ENCODE results near the gene CFAP141.

DNA sequence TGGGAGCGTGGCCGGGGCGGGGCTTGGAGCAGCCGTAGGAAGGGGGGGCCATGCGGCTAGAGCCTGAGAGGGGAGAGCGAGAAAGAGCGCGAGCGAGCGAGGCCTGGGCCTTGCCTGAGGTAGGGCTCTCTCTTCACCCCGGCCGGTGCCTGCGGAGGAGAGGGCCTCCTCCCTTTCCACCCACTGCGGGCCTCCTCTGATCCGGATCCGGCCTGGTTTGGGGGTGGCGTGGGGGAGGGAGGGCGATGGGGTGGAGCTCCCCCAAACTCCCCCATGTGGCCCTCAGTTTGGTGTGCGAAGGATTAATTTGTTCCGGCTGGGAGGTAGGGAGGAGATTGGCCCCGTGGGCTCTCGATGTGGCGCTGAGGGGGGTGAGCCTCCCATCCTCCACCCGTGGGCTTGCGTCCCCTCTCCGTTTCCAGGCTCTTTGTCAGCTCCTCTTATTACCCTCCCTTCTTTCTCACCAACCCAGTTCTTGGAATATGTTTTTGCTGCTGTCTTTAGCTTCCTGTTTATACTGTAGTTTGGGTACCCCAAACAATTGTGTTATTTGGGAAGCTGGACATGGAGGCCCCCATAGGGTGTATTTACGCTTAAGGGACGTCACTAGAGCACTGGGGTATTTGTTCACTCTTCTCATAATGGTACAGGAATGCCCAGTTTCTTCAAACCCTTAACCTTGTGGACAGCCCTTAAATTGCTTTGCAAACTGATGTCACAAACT is 15.3 kb upstream of the CFAP141 start:
- TF ChIP-seq POLR2AphosphoS5 (IDR thresholded peaks at IDR 0.05; ENCODE audit: low read depth, low read length): peak; percentile 84
- TF ChIP-seq POLR2A (IDR thresholded peaks at IDR 0.05; ENCODE audit: low read depth, low read length): peak; percentile 91
